ENCODE data around the gene CDH12.

Gene CDH12

DNA sequence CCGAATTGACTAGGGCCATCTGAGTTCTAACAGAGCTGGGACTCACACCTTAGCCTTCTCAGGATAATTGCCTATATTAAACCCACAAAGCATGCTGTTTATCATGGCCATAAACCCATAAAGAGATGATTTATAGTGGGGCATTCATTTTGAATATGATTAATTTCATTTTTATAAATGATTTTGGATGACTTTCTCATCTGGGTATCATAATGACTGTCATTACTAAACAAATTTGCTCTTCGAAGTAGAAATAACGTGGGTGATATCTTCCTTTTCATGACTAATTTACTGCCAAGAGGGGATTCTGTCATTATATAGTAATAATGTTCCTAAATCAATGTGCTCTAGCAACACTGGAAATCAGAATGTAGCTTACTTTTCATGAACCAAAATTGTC, 498.2 kb downstream of the CDH12 start:
- no peak for TF ChIP-seq CEBPB (IDR thresholded peaks at IDR 0.05)
- TF ChIP-seq RAD21 (IDR thresholded peaks at IDR 0.05; ENCODE audit: low read depth), result no peak
- TF ChIP-seq, protein P1, sequence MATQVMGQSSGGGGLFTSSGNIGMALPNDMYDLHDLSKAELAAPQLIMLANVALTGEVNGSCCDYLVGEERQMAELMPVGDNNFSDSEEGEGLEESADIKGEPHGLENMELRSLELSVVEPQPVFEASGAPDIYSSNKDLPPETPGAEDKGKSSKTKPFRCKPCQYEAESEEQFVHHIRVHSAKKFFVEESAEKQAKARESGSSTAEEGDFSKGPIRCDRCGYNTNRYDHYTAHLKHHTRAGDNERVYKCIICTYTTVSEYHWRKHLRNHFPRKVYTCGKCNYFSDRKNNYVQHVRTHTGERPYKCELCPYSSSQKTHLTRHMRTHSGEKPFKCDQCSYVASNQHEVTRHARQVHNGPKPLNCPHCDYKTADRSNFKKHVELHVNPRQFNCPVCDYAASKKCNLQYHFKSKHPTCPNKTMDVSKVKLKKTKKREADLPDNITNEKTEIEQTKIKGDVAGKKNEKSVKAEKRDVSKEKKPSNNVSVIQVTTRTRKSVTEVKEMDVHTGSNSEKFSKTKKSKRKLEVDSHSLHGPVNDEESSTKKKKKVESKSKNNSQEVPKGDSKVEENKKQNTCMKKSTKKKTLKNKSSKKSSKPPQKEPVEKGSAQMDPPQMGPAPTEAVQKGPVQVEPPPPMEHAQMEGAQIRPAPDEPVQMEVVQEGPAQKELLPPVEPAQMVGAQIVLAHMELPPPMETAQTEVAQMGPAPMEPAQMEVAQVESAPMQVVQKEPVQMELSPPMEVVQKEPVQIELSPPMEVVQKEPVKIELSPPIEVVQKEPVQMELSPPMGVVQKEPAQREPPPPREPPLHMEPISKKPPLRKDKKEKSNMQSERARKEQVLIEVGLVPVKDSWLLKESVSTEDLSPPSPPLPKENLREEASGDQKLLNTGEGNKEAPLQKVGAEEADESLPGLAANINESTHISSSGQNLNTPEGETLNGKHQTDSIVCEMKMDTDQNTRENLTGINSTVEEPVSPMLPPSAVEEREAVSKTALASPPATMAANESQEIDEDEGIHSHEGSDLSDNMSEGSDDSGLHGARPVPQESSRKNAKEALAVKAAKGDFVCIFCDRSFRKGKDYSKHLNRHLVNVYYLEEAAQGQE (IDR thresholded peaks at IDR 0.05; ENCODE audit: low read depth), result no peak
- TF ChIP-seq, protein P2, sequence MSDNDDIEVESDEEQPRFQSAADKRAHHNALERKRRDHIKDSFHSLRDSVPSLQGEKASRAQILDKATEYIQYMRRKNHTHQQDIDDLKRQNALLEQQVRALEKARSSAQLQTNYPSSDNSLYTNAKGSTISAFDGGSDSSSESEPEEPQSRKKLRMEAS (IDR thresholded peaks at IDR 0.05), result no peak
- TF ChIP-seq TAF1 (IDR thresholded peaks at IDR 0.05; ENCODE audit: low read depth), result no peak
- no peak for TF ChIP-seq ZBTB7A (IDR thresholded peaks at IDR 0.05; ENCODE audit: low read depth)
- no peak for TF ChIP-seq CREB1 (IDR thresholded peaks at IDR 0.05; ENCODE audit: low read depth)
- TF ChIP-seq TCF12 (IDR thresholded peaks at IDR 0.05; ENCODE audit: low read depth), result no peak
- no peak for TF ChIP-seq FOXM1 (IDR thresholded peaks at IDR 0.05; ENCODE audit: borderline replicate concordance, low read depth)
- TF ChIP-seq TEAD4 (IDR thresholded peaks at IDR 0.05), result no peak
- no peak for TF ChIP-seq YY1 (IDR thresholded peaks at IDR 0.05; ENCODE audit: low read depth)
- no peak for TF ChIP-seq EP300 (IDR thresholded peaks at IDR 0.05; ENCODE audit: borderline replicate concordance)
- TF ChIP-seq EGR1 (IDR thresholded peaks at IDR 0.05), result no peak
- TF ChIP-seq, protein P3, sequence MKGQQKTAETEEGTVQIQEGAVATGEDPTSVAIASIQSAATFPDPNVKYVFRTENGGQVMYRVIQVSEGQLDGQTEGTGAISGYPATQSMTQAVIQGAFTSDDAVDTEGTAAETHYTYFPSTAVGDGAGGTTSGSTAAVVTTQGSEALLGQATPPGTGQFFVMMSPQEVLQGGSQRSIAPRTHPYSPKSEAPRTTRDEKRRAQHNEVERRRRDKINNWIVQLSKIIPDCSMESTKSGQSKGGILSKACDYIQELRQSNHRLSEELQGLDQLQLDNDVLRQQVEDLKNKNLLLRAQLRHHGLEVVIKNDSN (IDR thresholded peaks at IDR 0.05), result no peak
- TF ChIP-seq NFIC (IDR thresholded peaks at IDR 0.05), result no peak

DNA sequence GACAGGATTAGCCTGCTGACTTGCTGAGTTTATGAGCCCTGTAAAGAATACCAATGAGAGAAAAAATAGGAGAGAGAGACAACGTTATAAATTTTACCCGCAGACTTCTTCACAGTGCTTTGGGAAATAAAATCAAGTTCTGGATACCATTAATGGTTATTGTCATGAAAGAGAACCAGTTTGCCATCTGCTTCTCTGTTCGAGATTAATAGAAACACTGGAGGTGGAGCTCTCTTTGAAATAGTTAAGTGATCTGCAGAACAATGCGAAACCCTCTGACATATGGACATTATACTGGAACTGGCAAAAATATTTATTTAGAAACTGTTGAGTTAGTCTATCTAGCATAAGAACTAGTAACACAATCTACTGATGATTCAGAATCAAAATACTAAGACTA, 500.7 kb downstream of the CDH12 start:
- no peak for TF ChIP-seq TEAD4 (IDR thresholded peaks at IDR 0.05)
- no peak for TF ChIP-seq EGR1 (IDR thresholded peaks at IDR 0.05)
- TF ChIP-seq ZBTB7A (IDR thresholded peaks at IDR 0.05; ENCODE audit: low read depth), result no peak
- TF ChIP-seq CEBPB (IDR thresholded peaks at IDR 0.05), result no peak
- TF ChIP-seq RAD21 (IDR thresholded peaks at IDR 0.05; ENCODE audit: low read depth), result no peak
- TF ChIP-seq, protein P3 (IDR thresholded peaks at IDR 0.05), result no peak
- TF ChIP-seq, protein P2 (IDR thresholded peaks at IDR 0.05), result no peak
- no peak for TF ChIP-seq TCF12 (IDR thresholded peaks at IDR 0.05; ENCODE audit: low read depth)
- TF ChIP-seq YY1 (IDR thresholded peaks at IDR 0.05; ENCODE audit: low read depth), result no peak
- no peak for TF ChIP-seq FOXM1 (IDR thresholded peaks at IDR 0.05; ENCODE audit: borderline replicate concordance, low read depth)
- TF ChIP-seq EP300 (IDR thresholded peaks at IDR 0.05; ENCODE audit: borderline replicate concordance), result no peak
- TF ChIP-seq TAF1 (IDR thresholded peaks at IDR 0.05; ENCODE audit: low read depth), result no peak
- TF ChIP-seq NFIC (IDR thresholded peaks at IDR 0.05), result no peak
- no peak for TF ChIP-seq CREB1 (IDR thresholded peaks at IDR 0.05; ENCODE audit: low read depth)
- TF ChIP-seq, protein P1 (IDR thresholded peaks at IDR 0.05; ENCODE audit: low read depth), result no peak

DNA sequence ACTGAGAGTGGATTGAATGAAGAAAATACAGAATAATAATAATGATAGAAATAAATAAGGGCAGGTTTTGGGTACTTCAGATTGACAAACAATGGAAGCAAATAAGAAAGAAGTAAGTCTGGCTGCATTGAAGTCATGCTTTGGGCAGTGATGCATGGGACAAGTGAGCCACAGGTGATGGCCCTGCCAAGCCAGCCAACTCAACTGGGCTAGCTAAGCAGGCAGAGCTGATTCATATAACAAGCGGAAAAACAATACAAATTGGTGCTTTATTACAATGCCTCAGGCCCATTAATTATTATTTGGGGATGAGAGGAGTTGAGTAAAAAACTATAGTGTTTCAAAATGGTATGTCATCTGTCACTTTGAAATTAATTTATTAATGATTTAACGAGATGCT, 502.0 kb downstream of the CDH12 start:
- no peak for TF ChIP-seq CREB1 (IDR thresholded peaks at IDR 0.05; ENCODE audit: low read depth)
- TF ChIP-seq, protein P1 (IDR thresholded peaks at IDR 0.05; ENCODE audit: low read depth), result no peak
- TF ChIP-seq, protein P3 (IDR thresholded peaks at IDR 0.05), result no peak
- no peak for TF ChIP-seq ZBTB7A (IDR thresholded peaks at IDR 0.05; ENCODE audit: low read depth)
- TF ChIP-seq TAF1 (IDR thresholded peaks at IDR 0.05; ENCODE audit: low read depth), result no peak
- TF ChIP-seq TCF12 (IDR thresholded peaks at IDR 0.05; ENCODE audit: low read depth), result no peak
- no peak for TF ChIP-seq EP300 (IDR thresholded peaks at IDR 0.05; ENCODE audit: borderline replicate concordance)
- TF ChIP-seq NFIC (IDR thresholded peaks at IDR 0.05), result no peak
- no peak for TF ChIP-seq CEBPB (IDR thresholded peaks at IDR 0.05)
- TF ChIP-seq TEAD4 (IDR thresholded peaks at IDR 0.05), result no peak
- no peak for TF ChIP-seq RAD21 (IDR thresholded peaks at IDR 0.05; ENCODE audit: low read depth)
- TF ChIP-seq YY1 (IDR thresholded peaks at IDR 0.05; ENCODE audit: low read depth), result no peak
- no peak for TF ChIP-seq FOXM1 (IDR thresholded peaks at IDR 0.05; ENCODE audit: borderline replicate concordance, low read depth)
- TF ChIP-seq, protein P2 (IDR thresholded peaks at IDR 0.05), result no peak
- TF ChIP-seq EGR1 (IDR thresholded peaks at IDR 0.05), result no peak
